Activated CD8-positive, alpha-beta memory T cell treated with anti-CD3 and anti-CD28 coated beads, Interleukin-2, amount 50 U/mL, for 48 hours (primary cell): ENCODE results near the gene FUCA1.
A peak's percentile ranks its signal among the peaks of the same experiment; 100 is the strongest.
"Not testable (repeated sequence)": the region's sequence is repeated elsewhere in the genome, so short reads cannot be mapped to it uniquely, and the experiment has no call there.

ENCODE experiments used
- DNase-seq: peaks from one replicate; pipeline ENCODE4 v3.0.0-alpha.2; 2020

FUCA1 gene

GRCh38 chr1:23834156-23834555 is 33.9 kb downstream of the FUCA1 start:
- not testable (repeated sequence) for DNase-seq

GRCh38 chr1:23827717-23828116 is 40.4 kb downstream of the FUCA1 start:
- no peak for DNase-seq

GRCh38 chr1:23826590-23826989 is 41.5 kb downstream of the FUCA1 start:
- not testable (repeated sequence) for DNase-seq

GRCh38 chr1:23825762-23826522 is 42.1 kb downstream of the FUCA1 start:
- no peak for DNase-seq

- DNase-seq = peak; percentile 92
These were observed 42.9 kb downstream of the FUCA1 start, which contains the start of gene HMGCL for GRCh38 chr1:23825076-23825761. Gene HMGCL, minus strand, starts transcription at chr1:23825429. Its CDS starts 14 bp downstream, at chr1:23825415.

GRCh38 chr1:23824711-23825075 is 43.4 kb downstream of the FUCA1 start:
- DNase-seq = no peak

- DNase-seq = no peak
These were observed 44.3 kb downstream of the FUCA1 start for GRCh38 chr1:23823767-23824166.

GRCh38 chr1:23817633-23818032 is 50.5 kb downstream of the FUCA1 start:
- no peak for DNase-seq

GRCh38 chr1:23816906-23817305 is 51.2 kb downstream of the FUCA1 start:
- no peak for DNase-seq

- DNase-seq = no peak
These were observed 51.7 kb downstream of the FUCA1 start for GRCh38 chr1:23816361-23816760.

GRCh38 chr1:23814016-23814415 is 54.1 kb downstream of the FUCA1 start:
- DNase-seq = no peak

GRCh38 chr1:23810818-23811540 is 57.1 kb downstream of the FUCA1 start:
- peak; percentile 74 for DNase-seq

GRCh38 chr1:23809751-23810171 is 58.3 kb downstream of the FUCA1 start:
- DNase-seq = peak; percentile 87

GRCh38 chr1:23807453-23807852 is 60.6 kb downstream of the FUCA1 start:
- DNase-seq = no peak

- no peak for DNase-seq
These were observed 61.8 kb downstream of the FUCA1 start for GRCh38 chr1:23806280-23806679.

GRCh38 chr1:23805025-23805424 is 63.1 kb downstream of the FUCA1 start:
- DNase-seq = no peak

GRCh38 chr1:23804183-23804835 is 63.8 kb downstream of the FUCA1 start:
- DNase-seq = no peak

GRCh38 chr1:23803674-23804073 is 64.4 kb downstream of the FUCA1 start:
- no peak for DNase-seq

- not testable (repeated sequence) for DNase-seq
These were observed 65.2 kb downstream of the FUCA1 start for GRCh38 chr1:23802809-23803342.

GRCh38 chr1:23801876-23802275 is 66.2 kb downstream of the FUCA1 start:
- no peak for DNase-seq

GRCh38 chr1:23801338-23801748 is 66.7 kb downstream of the FUCA1 start:
- no peak for DNase-seq

GRCh38 chr1:23800400-23801337 is 67.4 kb downstream of the FUCA1 start, which contains the start of gene GALE:
Gene GALE, minus strand, starts transcription at chr1:23800754. Its CDS starts 1,747 bp downstream, at chr1:23799007.
- peak; percentile 96 for DNase-seq
